TTC549 (cell line): ENCODE results near the gene CHAMP1.
"Not testable (repeated sequence)": the region's sequence is repeated elsewhere in the genome, so short reads cannot be mapped to it uniquely, and the experiment has no call there.

Experiments
- FAIRE-seq: peaks from 2 replicates; lab custom pipeline; 2012; peaks lifted over from hg19 to GRCh38; lab: Jason Lieb, UNC

CHAMP1 gene

DNA sequence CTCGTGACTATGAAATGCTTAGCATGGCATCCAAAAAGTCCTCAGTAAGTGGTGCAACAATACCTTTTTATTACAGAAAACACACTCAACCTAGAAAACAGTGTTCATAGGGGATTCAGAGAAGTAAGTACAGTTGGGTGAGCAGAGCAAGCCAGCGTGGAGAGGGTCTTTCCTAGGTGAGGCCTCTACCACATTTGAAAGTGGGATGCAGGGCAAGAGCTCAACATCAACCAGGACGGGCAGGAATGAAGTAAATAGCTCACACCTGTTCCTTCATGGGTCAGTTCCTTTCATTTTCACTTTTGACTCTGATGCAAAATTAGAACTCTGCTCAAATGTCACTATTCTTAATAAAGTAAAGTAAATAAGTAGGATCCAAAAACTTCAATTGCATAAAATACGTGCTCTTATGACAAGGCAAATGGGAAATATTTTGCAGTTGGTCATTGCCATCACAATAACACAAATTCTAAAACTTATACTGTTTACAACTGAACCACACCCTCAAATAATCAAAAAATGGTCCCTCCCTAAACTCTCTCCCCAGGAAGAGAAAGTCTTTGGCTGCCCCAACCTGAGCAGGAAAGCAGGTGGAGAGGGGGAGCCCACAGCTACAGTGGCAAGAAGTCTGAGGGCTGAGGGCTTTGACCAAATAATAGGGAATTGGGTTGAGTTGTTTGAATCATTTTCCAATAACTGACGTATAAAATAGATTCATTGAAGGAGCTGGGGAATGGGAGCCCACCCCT, 20.2 kb downstream of the CHAMP1 start:
- FAIRE-seq, result no peak

DNA sequence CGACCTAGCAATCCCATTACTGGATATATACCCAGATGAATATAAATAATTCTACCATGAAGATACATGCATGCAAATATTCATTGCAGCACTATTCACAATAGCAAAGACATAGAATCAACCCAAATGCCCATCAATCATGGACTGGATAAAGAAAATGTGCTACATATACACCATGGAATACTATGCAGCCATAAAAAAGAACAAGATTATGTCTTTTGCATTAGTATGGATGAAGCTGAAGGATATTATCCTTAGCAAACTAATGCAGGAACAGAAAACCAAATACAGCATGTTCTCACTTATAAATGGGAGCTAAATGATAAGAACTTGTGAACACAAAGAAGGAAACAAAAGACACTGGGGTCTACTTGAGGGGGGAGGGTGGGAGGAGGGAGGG, 22.2 kb downstream of the CHAMP1 start:
- not testable (repeated sequence) for FAIRE-seq

DNA sequence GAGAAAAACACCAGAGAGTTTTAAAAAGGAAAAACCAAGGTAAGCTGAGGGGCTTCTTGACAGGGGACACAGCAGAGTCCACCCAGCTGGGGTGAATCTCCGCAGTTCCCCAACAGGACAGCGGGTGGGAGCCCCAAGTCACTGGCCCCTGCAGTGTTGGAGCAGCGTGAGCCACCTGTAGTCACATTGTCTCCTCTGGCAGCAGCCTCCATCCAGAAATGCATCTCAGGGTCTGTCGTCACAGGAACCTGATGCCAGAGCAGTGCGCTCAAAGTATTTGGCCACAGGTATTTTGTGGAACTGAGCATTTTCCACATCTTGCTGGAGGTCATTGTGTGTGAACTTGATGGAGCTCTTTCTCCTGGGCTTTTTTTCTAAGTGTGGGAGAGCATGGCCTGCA, 24.7 kb downstream of the CHAMP1 start:
- no peak for FAIRE-seq

DNA sequence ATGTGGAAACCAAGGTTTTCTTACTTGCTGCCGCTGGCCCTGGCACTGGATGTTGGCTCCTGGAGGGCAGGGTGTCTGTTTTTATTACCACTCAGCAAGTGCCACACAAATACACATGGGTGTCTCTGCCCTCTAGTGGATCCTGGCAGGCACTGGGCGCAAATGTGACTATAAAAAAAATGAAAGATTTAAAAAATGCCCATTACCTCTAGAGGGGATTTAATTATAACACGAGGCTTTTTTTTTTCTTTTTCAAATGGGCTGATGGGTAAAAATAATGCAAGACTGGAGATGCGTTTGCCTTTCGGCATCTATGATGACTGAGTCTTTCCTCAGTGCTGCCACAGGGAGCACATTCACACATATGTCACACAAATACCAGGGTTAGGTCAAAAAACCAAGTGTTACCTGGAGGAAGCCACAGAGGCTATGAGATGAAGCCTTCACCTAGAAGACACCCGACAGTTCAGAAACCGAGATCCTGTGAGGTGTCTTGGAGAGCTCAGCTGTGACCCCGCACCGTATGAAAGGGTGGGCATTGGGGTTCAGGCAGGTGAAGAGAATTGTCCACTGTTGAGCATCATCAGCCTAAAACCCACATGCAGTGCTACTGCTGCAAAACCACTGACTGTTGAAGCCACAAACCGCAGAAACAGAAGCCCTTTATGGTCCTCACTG, 25.7 kb downstream of the CHAMP1 start:
- no peak for FAIRE-seq

DNA sequence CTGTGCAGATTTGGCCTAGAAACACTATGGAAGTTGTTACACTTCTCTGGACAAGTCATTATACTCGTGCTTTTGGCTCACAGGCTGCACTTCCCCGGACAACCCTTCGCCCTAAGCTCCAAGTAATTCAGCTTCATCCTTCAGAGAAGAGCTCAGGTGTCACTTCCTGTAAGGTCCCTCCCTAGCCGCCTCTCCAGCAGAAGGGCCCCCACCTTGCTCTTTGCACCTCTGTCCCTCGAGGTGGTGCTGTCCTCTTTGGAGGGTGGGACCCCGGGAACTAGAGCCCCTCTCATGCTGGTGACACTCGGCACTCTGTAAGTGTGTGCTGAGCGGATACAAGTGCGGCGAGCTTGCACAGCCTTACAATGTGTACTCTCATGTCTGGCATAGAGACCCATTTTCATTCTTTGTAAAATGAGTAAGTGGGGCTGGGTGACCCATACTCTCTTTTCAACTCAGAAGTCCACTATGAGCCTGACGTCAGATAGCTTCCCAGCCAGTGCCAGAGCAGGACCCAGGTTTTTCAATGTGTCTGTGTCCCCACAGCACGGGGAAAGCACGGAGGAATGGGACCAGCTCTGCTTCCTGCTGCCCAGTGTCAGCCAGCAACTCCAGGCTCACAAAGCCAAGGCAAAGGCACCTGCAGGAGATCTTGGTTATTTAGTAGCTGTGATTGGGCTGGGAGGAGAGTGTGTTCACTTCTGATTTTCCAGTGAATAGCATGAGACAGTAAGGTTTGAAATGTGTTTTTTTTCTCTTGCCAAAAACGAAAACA, 26.9 kb downstream of the CHAMP1 start:
- no peak for FAIRE-seq

DNA sequence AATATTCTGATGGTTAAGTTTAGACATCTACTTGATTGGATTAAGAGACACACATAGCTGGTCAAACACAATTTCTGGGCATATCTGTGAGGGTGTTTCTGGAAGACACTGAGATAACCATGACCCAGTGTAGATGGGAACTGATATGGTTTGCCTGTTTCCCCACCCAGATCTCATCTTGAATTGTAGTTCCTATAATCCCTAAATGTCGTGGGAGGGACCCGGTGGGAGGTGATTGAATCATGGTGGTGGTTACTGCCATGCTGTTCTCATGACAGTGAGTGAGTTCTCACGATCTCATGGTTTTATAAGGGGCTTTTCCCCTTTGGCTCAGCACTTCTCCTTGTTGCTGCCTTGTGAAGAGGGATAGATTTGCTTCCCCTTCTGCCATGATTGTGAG, 33.0 kb downstream of the CHAMP1 start:
- FAIRE-seq, result not testable (repeated sequence)

DNA sequence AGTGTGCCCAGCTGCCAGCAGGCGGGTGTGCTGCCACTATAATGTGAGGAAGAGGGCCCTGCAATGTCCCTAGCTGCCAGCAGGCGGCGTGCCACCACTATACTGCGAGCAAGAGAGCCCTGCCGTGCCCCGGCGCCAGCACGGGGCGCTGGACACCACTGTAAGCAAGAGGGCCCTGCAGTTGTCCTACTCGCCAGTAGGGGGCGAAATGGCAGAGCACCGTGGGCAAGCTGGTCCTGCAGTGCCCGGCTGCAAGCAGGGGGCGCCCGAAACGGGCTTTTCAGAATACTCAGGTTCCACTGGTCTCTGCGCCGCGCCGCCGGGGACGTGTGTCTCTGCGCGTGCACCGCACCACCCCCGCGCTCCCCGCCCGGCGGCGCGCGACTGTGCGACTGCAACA, 38.5 kb downstream of the CHAMP1 start:
- not testable (repeated sequence) for FAIRE-seq

DNA sequence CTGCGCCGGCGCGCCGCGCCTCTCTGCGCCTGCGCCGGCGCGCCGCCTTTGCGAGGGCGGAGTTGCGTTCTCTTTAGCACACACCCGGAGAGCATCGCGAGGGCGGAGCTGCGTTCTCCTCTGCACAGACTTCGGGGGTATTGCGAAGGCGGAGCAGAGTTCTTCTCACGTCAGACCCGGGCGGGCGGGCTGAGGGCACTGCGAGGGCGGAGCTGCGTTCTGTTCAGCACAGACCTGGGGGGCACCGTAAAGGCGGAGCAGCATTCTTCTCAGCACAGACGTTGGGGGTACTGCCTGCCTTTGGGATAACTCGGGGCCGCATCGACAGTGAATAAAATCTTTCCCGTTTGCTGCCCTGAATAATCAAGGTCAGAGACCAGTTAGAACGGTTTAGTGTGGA, 39.1 kb downstream of the CHAMP1 start:
- not testable (repeated sequence) for FAIRE-seq
